DND-41 (cell line): ENCODE data around the gene KCNN3.

Source experiments
- EZH2 ChIP-seq: IDR thresholded peaks from 3 replicates; pipeline ENCODE4 v1.6.1; 2012; ENCODE audit warnings: borderline replicate concordance, low read depth, mild to moderate bottlenecking, moderate library complexity, low read length, inconsistent platforms; ENCODE audit not compliant: severe bottlenecking
- TF ChIP-seq, protein P1 (sequence below): IDR thresholded peaks from 2 replicates; pipeline ENCODE4 v1.5.1; 2012; ENCODE audit warnings: borderline replicate concordance, low read length, moderate library complexity, mild to moderate bottlenecking; ENCODE audit not compliant: poor library complexity, severe bottlenecking; ENCODE audit errors: extremely low read depth

DNA sequence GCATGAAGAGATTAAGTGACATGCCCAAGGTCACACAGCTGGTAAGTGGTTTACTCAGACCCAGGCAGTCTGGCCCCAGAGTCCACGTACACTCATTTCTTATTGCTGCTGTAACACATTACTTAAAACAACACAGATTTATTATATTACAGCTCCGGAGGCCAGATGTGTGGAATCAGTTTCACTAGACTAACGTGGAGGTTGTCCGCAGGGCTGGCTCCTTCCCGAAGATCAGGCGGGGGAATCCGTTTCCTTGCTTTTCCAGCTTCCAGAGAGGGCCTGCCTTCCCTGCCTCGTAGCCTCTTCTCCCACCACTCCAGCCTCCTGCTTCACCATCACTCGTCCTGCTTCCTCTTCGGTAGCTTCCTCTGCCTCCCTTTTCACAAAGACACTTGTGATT is 81.2 kb downstream of the KCNN3 start:
- TF ChIP-seq, protein P1, sequence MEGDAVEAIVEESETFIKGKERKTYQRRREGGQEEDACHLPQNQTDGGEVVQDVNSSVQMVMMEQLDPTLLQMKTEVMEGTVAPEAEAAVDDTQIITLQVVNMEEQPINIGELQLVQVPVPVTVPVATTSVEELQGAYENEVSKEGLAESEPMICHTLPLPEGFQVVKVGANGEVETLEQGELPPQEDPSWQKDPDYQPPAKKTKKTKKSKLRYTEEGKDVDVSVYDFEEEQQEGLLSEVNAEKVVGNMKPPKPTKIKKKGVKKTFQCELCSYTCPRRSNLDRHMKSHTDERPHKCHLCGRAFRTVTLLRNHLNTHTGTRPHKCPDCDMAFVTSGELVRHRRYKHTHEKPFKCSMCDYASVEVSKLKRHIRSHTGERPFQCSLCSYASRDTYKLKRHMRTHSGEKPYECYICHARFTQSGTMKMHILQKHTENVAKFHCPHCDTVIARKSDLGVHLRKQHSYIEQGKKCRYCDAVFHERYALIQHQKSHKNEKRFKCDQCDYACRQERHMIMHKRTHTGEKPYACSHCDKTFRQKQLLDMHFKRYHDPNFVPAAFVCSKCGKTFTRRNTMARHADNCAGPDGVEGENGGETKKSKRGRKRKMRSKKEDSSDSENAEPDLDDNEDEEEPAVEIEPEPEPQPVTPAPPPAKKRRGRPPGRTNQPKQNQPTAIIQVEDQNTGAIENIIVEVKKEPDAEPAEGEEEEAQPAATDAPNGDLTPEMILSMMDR, result no peak
- TF ChIP-seq EZH2, result no peak
